ENCODE measurements around the gene COL4A2. TPM values are rescaled to one million over a fixed set of nuclear protein-coding genes. Genes with fewer than 3 reads are reported as not detected.

COL4A2 gene
- total RNA-seq, 1 donor from 2014 or later: 1,414 TPM

GRCh38 chr13:110500341-110500740, 193.3 kb downstream of the COL4A2 start:
- H3K9me3 ChIP-seq (ENCODE audit: insufficient read depth, low read depth, low read length): no peaks in the 10 kb centered on the region
- H3K36me3 ChIP-seq (ENCODE audit: insufficient read depth, low read length): peaks cover 62% of the 10 kb centered on the region
- no peak for FAIRE-seq
- peak overlapping the region; percentile 77 for H3K27ac Mint-ChIP-seq (ENCODE audit: unreplicated experiment)
- DNase-seq (ENCODE audit: low read depth): peak; percentile 23
- H4K20me1 ChIP-seq (ENCODE audit: insufficient read depth, low read length): peaks cover 41% of the 10 kb centered on the region
- H3K4me3 ChIP-seq (ENCODE audit: insufficient read depth, low read depth, low read length): no peak overlapping the region
- no peaks in the 10 kb centered on the region for H3K27me3 ChIP-seq (ENCODE audit: insufficient read depth, low read length)
- no peak overlapping the region for H3K9ac ChIP-seq (ENCODE audit: low read length)
- TF ChIP-seq EZH2 (IDR thresholded peaks at IDR 0.05; ENCODE audit: insufficient read depth, low read length) (no peak), CTCF (IDR thresholded peaks at IDR 0.05; ENCODE audit: insufficient read depth, low read depth, low read length) (no peak)
- peaks cover 26% of the 10 kb centered on the region for H3K4me1 ChIP-seq (ENCODE audit: insufficient read depth, low read length)
- H3K4me3 Mint-ChIP-seq (ENCODE audit: unreplicated experiment): no peak overlapping the region
- H3K27me3 Mint-ChIP-seq (ENCODE audit: low read depth, unreplicated experiment): no peaks in the 10 kb centered on the region
- H3K4me2 ChIP-seq (ENCODE audit: low read length): peak overlapping the region; percentile 63
- peak overlapping the region; percentile 85 for H3K27ac ChIP-seq (ENCODE audit: low read depth, low read length)
- peaks cover 3% of the 10 kb centered on the region for H3K9me3 Mint-ChIP-seq (ENCODE audit: unreplicated experiment)
- peaks cover 59% of the 10 kb centered on the region for H3K36me3 Mint-ChIP-seq (ENCODE audit: low read depth, unreplicated experiment)
- peaks cover 20% of the 10 kb centered on the region for H3K4me1 Mint-ChIP-seq (ENCODE audit: low read depth, unreplicated experiment)
- no peak overlapping the region for H2AFZ ChIP-seq (ENCODE audit: low read depth, low read length)
- H3K79me2 ChIP-seq (ENCODE audit: insufficient read depth, low read length): no peaks in the 10 kb centered on the region

- H3K4me2 ChIP-seq (ENCODE audit: low read length): no peak overlapping the region
- H3K9me3 Mint-ChIP-seq (ENCODE audit: unreplicated experiment): peaks cover 3% of the 10 kb centered on the region
- TF ChIP-seq CTCF (IDR thresholded peaks at IDR 0.05; ENCODE audit: insufficient read depth, low read depth, low read length): no peak
- no peak for TF ChIP-seq EZH2 (IDR thresholded peaks at IDR 0.05; ENCODE audit: insufficient read depth, low read length)
- H4K20me1 ChIP-seq (ENCODE audit: insufficient read depth, low read length): peaks cover 43% of the 10 kb centered on the region
- no peaks in the 10 kb centered on the region for H3K79me2 ChIP-seq (ENCODE audit: insufficient read depth, low read length)
- FAIRE-seq (no peak), DNase-seq (ENCODE audit: low read depth) (no peak)
- peaks cover 26% of the 10 kb centered on the region for H3K4me1 ChIP-seq (ENCODE audit: insufficient read depth, low read length)
- H2AFZ ChIP-seq (ENCODE audit: low read depth, low read length): no peak overlapping the region
- no peak overlapping the region for H3K9ac ChIP-seq (ENCODE audit: low read length)
- no peaks in the 10 kb centered on the region for H3K27me3 Mint-ChIP-seq (ENCODE audit: low read depth, unreplicated experiment)
- peaks cover 67% of the 10 kb centered on the region for H3K36me3 Mint-ChIP-seq (ENCODE audit: low read depth, unreplicated experiment)
- no peak overlapping the region for H3K27ac Mint-ChIP-seq (ENCODE audit: unreplicated experiment)
- peaks cover 20% of the 10 kb centered on the region for H3K4me1 Mint-ChIP-seq (ENCODE audit: low read depth, unreplicated experiment)
- H3K27ac ChIP-seq (ENCODE audit: low read depth, low read length): no peak overlapping the region
- no peaks in the 10 kb centered on the region for H3K27me3 ChIP-seq (ENCODE audit: insufficient read depth, low read length)
- H3K4me3 Mint-ChIP-seq (ENCODE audit: unreplicated experiment): no peak overlapping the region
- peaks cover 59% of the 10 kb centered on the region for H3K36me3 ChIP-seq (ENCODE audit: insufficient read depth, low read length)
- H3K9me3 ChIP-seq (ENCODE audit: insufficient read depth, low read depth, low read length): no peaks in the 10 kb centered on the region
- H3K4me3 ChIP-seq (ENCODE audit: insufficient read depth, low read depth, low read length): no peak overlapping the region
Measured at GRCh38 chr13:110501188-110501587, 194.1 kb downstream of the COL4A2 start.

- Histone ChIP-seq H3K79me2 (ENCODE audit: insufficient read depth, low read length) (no peaks in the 10 kb centered on the region), H3K36me3 (ENCODE audit: insufficient read depth, low read length) (peaks cover 56% of the 10 kb centered on the region), H3K4me3 (ENCODE audit: insufficient read depth, low read depth, low read length) (no peak overlapping the region), H4K20me1 (ENCODE audit: insufficient read depth, low read length) (peaks cover 51% of the 10 kb centered on the region), H3K27me3 (ENCODE audit: insufficient read depth, low read length) (no peaks in the 10 kb centered on the region), H3K9ac (ENCODE audit: low read length) (peak overlapping the region; percentile 16), H3K4me2 (ENCODE audit: low read length) (no peak overlapping the region), H3K9me3 (ENCODE audit: insufficient read depth, low read depth, low read length) (no peaks in the 10 kb centered on the region), H3K27ac (ENCODE audit: low read depth, low read length) (peak overlapping the region; percentile 23), H3K4me1 (ENCODE audit: insufficient read depth, low read length) (peaks cover 24% of the 10 kb centered on the region), H2AFZ (ENCODE audit: low read depth, low read length) (no peak overlapping the region)
- Mint-ChIP-seq H3K27me3 (ENCODE audit: low read depth, unreplicated experiment) (no peaks in the 10 kb centered on the region), H3K4me1 (ENCODE audit: low read depth, unreplicated experiment) (peaks cover 24% of the 10 kb centered on the region), H3K27ac (ENCODE audit: unreplicated experiment) (no peak overlapping the region), H3K9me3 (ENCODE audit: unreplicated experiment) (peaks cover 3% of the 10 kb centered on the region), H3K4me3 (ENCODE audit: unreplicated experiment) (peak overlapping the region; percentile 34), H3K36me3 (ENCODE audit: low read depth, unreplicated experiment) (peaks cover 66% of the 10 kb centered on the region)
- DNase-seq (ENCODE audit: low read depth) (no peak), FAIRE-seq (no peak)
- no peak for TF ChIP-seq EZH2 (IDR thresholded peaks at IDR 0.05; ENCODE audit: insufficient read depth, low read length)
- TF ChIP-seq CTCF (IDR thresholded peaks at IDR 0.05; ENCODE audit: insufficient read depth, low read depth, low read length): no peak
Measured at GRCh38 chr13:110503037-110503901, 196.2 kb downstream of the COL4A2 start.

All from astrocyte (in vitro differentiated cells and primary cell).